Mesothelial cell of epicardium (in vitro differentiated cells): Measurements from ENCODE around the gene RGS13. TPM values are rescaled to one million over a fixed set of nuclear protein-coding genes. Genes with fewer than 3 reads are reported as not detected.

Source experiments
- DNase-seq, 2 experiments: peaks; one replicate each; pipeline ENCODE4 v3.0.0; 2021; ENCODE audit warnings: low spot score in 2 of 2; ENCODE audit not compliant: unreplicated experiment in 2 of 2
- H3K27ac Mint-ChIP-seq: 2 replicates; pipeline ENCODE4 v1.8.0; 2021; ENCODE audit warnings: mixed read lengths
- H3K27me3 Mint-ChIP-seq: 2 replicates; pipeline ENCODE4 v1.8.0; 2021; ENCODE audit warnings: low read depth, mixed read lengths
- H3K36me3 Mint-ChIP-seq: 2 replicates; pipeline ENCODE4 v1.8.0; 2021; ENCODE audit warnings: mixed read lengths
- H3K4me1 Mint-ChIP-seq: 2 replicates; pipeline ENCODE4 v1.8.0; 2021; ENCODE audit warnings: mixed read lengths
- H3K4me3 Mint-ChIP-seq: 2 replicates; pipeline ENCODE4 v1.8.0; 2021; ENCODE audit warnings: mild to moderate bottlenecking, moderate library complexity, mixed read lengths
- H3K9me3 Mint-ChIP-seq: 2 replicates; pipeline ENCODE4 v1.8.0; 2021; ENCODE audit warnings: mixed read lengths
- CTCF ChIP-seq: fragments of 200-600 bp; sonication (generic); IDR thresholded peaks from one replicate; pipeline ENCODE4 v1.5.0; 2021; ENCODE audit warnings: antibody characterized with exemption; ENCODE audit not compliant: unreplicated experiment
- total RNA-seq: library from RNA; stranded (reverse); gene quantifications from 3 replicates; pipeline ENCODE4 v1.2.1, GENCODE V29; 2021

Gene RGS13
- total RNA-seq, 1 donor from 2014 or later, result 1.1 TPM

DNA sequence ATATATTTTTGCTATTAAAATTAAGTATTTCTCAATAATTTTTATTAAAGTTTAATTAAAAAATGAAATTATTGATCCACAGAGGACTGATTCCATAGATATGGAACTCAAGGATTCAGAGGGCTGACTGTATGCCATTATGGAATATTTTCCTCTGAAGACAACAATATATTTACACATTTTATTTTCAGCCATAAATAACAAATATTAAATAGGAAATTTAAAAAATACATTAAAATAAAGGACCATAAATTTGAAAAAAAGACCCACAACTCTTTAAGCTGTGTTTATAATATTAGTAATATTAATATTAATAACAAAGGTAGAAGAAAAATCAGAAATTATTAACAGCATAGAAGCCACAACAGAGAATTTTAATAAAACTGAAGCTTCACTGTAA, 18.2 kb downstream of the RGS13 start:
- no peak overlapping the region for H3K4me3 Mint-ChIP-seq
- H3K36me3 Mint-ChIP-seq, result no peaks in the 10 kb centered on the region
- no peak for TF ChIP-seq CTCF
- peaks cover 6% of the 10 kb centered on the region for H3K9me3 Mint-ChIP-seq
- H3K27ac Mint-ChIP-seq, result no peak overlapping the region
- no peak for DNase-seq
- H3K27me3 Mint-ChIP-seq, result no peaks in the 10 kb centered on the region
- H3K4me1 Mint-ChIP-seq, result peaks cover 2% of the 10 kb centered on the region

DNA sequence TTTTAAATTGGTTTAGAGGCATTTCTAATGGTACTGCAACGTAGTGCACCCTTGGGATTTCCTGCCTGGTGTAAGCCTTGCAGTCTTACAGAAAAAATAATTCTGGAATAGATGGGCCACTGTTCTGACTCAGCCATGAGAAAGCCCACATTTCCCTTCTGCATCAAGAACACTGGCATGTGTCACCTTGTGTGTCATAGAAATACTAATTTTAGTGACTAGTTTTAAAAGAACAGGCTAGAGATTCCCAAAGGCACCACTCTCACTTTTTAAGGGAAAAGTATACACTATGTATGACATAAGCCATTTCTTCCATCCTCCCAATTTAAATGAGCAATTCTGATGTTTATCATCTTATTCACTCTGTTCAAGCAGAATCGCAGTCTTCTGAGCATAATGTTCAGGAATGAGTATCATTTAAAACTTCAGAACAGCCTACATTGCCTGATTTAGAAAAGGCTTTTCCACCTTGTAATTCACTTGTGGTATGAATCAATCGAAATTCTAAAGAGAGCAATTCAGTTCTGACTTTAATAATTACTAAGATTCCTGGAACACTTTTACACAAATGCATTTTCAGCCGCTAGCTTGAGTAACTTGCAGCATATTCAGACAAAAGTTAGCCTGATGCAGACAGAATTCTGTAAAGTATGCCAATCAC, 18.8 kb downstream of the RGS13 start:
- H3K27me3 Mint-ChIP-seq, result no peaks in the 10 kb centered on the region
- no peaks in the 10 kb centered on the region for H3K36me3 Mint-ChIP-seq
- H3K4me3 Mint-ChIP-seq, result no peak overlapping the region
- no peak overlapping the region for H3K27ac Mint-ChIP-seq
- H3K9me3 Mint-ChIP-seq, result peaks cover 6% of the 10 kb centered on the region
- no peak for DNase-seq
- H3K4me1 Mint-ChIP-seq, result peaks cover 2% of the 10 kb centered on the region
- no peak for TF ChIP-seq CTCF

GRCh38 chr1:192657760-192658159, 21.8 kb downstream of the RGS13 start:
- TF ChIP-seq CTCF, result no peak
- H3K4me1 Mint-ChIP-seq, result peaks cover 2% of the 10 kb centered on the region
- no peak overlapping the region for H3K4me3 Mint-ChIP-seq
- DNase-seq, result no peak
- no peaks in the 10 kb centered on the region for H3K27me3 Mint-ChIP-seq
- peaks cover 2% of the 10 kb centered on the region for H3K36me3 Mint-ChIP-seq
- H3K27ac Mint-ChIP-seq, result no peak overlapping the region
- peaks cover 15% of the 10 kb centered on the region for H3K9me3 Mint-ChIP-seq

DNA sequence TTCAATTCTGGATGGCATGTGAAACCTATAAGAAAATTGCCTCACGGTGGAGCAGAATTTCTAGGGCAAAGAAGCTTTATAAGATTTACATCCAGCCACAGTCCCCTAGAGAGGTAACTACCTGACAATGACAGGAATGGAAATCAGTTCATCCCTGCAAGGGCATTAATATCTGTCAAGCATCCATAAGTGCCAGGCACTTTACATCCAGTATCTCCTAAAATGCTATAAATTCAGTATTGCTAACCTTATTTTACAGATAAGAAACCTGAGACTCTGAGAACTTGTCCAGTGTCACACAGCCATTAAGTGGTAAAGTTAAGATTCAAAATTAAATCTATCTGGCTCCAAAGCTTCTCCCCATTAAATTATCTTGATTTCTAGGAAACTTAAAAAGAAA, 22.3 kb downstream of the RGS13 start:
- DNase-seq, result no peak
- Mint-ChIP-seq H3K36me3 (peaks cover 2% of the 10 kb centered on the region), H3K27me3 (no peaks in the 10 kb centered on the region), H3K9me3 (peaks cover 15% of the 10 kb centered on the region), H3K27ac (no peak overlapping the region), H3K4me3 (no peak overlapping the region), H3K4me1 (peaks cover 2% of the 10 kb centered on the region)
- no peak for TF ChIP-seq CTCF

GRCh38 chr1:192660613-192661012, 24.7 kb downstream of the RGS13 start:
- H3K9me3 Mint-ChIP-seq, result peaks cover 18% of the 10 kb centered on the region
- no peak overlapping the region for H3K4me3 Mint-ChIP-seq
- no peaks in the 10 kb centered on the region for H3K27me3 Mint-ChIP-seq
- peaks cover 2% of the 10 kb centered on the region for H3K4me1 Mint-ChIP-seq
- H3K27ac Mint-ChIP-seq, result no peak overlapping the region
- no peak for TF ChIP-seq CTCF
- DNase-seq, result no peak
- H3K36me3 Mint-ChIP-seq, result peaks cover 2% of the 10 kb centered on the region

- H3K27ac Mint-ChIP-seq, result no peak overlapping the region
- H3K36me3 Mint-ChIP-seq, result peaks cover 3% of the 10 kb centered on the region
- H3K9me3 Mint-ChIP-seq, result peaks cover 28% of the 10 kb centered on the region
- H3K27me3 Mint-ChIP-seq, result no peaks in the 10 kb centered on the region
- no peak for TF ChIP-seq CTCF
- no peaks in the 10 kb centered on the region for H3K4me1 Mint-ChIP-seq
- no peak overlapping the region for H3K4me3 Mint-ChIP-seq
- DNase-seq, result no peak
Observed at GRCh38 chr1:192668409-192668983, 32.5 kb downstream of the RGS13 start.
